RPMI7951 (cell line): ENCODE data around the gene PTPRN2. TPM values are rescaled to one million over a fixed set of nuclear protein-coding genes. Genes with fewer than 3 reads are reported as not detected.
"Not testable (repeated sequence)": the region's sequence is repeated elsewhere in the genome, so short reads cannot be mapped to it uniquely, and the experiment has no call there.

Source experiments
- DNase-seq: peaks from one replicate; pipeline ENCODE4 v3.0.0-alpha.2; 2012; ENCODE audit warnings: low read depth
- total RNA-seq: library from RNA; depleted of rRNA; stranded (reverse); fragments of >200 nt; shearing (Covaris generic); gene quantifications from 2 replicates; pipeline ENCODE4 v1.2.3, GENCODE V29; 2014

Gene PTPRN2
- total RNA-seq, 1 experiment from 2014 or later: 9.0 TPM

DNA sequence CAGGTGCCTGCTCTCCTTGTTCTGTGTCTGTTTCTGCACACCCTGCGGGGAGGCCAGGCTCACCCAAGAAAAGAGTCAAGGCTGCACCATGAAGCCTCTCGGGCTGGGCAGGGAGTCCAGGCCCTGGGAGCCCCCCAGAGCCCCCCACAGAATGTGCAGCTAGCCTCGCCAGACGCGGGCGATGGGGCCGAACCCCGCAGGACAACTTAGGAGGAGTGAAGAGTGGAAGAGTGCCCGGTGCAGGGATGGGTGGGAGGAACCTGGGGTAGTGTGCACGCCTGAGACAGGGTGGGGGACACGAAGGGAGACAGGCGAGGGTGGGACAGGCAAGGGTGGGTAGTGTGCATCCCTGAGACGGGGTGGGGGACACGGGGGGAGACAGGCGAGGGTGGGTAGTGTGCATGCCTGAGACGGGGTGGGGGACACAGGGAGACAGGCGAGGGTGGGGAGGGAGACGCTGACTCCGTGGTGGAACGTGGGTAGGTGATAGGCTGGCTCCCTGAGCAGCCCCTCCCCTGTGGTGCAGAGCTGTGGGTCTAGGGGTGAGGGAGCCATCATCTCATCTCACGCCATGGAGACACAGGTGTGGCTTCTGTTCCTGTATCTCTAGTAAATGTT lies 635.5 kb downstream of the PTPRN2 start:
- DNase-seq: no peak

DNA sequence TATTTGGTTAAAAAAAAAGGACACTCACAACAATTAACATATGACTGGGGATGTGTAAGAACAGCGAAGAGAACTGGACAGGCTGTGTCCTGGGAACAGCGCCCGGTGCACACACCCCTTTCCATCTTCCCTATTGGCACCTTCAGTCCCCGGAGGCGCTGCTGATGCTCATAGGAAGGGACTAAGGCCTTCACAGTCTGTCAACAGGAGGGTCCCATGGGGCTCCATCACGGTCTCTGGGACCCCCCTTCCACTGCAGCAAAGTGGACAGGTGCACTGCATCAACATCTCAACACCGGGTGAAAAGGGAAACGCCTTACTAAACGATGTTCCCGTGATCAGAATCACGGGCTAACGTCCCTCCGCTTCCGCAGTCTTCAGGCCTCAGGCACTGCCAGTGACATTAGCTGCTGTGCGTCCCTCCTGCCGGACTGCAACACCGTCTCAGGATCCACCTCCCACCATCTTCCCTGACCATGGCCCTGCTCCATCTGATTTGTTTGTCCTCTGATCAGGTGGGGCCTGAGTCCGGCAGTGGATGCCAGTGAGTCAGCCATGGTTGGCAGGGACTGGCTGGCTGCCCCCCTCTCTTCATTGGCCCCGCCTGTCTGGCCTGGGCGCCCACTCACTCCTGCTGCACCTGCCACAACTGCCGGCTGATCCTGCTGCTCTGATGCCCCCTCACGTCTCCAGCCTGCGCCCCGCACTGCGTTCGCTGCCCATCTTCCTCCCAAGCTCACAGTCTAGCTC lies 636.1 kb downstream of the PTPRN2 start:
- no peak for DNase-seq

DNA sequence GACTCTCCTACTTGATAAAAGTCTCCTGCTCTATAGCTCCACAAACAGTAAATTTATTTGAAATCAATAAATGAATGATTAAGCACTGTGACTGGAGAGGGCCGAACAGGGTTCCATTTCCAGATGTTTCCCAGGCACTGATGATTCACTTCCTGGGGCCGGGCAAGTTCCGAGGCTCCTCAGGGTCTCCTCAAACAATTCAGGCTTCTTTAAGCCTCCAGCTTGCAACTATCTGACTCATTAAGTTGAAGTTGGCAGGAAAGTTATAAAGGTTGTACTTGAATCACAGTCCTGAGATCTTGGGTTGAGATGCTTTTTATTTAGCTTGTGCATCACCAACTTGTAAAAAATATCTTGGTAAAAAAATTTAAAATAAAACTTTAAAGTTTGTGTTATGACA lies 637.9 kb downstream of the PTPRN2 start:
- peak; percentile 52 for DNase-seq

DNA sequence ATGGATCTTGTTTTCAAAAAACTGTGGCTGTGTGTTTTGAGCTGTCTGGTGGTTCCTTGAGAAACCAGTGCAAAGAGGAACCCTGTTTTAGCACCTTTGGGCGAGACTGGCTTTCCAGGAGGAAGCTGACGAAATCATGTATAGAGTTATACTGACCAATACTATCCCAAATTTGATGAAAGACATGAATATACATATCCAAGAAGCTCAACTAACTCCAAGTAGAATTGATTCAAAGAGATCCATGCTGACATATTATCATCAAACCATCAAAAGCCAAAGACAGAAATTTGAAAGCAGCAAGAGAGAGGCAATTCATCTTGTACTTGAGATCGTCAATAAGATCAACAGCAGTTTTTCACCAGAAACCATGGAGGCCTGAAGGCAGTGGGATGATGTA lies 640.1 kb downstream of the PTPRN2 start:
- no peak for DNase-seq

DNA sequence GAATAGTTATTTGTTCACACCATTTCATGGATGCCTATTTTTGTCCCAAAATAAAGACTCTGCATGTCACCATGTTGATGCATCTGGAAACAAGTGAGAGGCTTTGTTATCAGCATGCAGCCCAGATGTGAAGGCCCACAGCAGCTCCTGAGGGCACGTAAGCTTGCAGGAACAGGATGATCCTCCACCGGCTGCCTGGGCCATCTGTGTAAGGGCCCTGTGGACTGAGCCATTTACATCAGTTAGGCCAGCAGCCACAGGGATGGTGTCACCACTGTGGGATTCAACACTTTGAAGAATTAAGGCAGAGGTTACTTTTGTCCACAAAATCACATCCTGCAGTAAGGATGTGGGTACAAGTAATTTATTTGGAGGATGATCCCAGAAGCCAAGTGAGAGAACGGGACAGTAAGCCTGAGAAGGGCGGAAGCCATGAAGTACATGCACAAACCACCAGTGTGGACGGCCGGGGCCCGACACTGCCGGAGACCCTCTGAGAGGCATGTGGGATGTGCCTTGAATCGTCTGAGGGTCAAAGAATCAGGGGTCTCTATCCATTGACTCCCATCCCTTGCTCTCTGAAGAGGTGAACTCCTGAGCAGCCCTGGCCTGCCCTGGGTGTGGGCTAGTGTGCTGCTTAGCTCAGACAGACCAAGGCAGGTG lies 641.1 kb downstream of the PTPRN2 start:
- DNase-seq: no peak

DNA sequence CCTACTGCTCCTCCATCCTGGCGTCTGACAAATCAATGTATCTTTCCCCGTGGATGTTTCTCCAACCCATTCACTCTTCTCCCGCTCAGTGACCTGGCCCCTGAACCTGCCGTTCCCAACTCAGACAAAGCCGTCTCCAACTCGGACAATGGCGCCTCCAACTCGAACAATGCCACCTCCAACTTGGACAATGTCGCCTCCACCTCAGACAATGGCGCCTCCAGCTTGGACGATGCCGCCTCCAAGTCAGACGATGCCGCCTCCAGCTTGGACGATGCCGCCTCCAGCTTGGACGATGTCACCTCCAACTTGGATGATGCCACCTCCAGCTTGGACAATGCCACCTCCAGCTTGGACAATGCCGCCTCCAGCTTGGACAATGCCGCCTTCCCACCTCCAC lies 642.2 kb downstream of the PTPRN2 start:
- DNase-seq: no peak

DNA sequence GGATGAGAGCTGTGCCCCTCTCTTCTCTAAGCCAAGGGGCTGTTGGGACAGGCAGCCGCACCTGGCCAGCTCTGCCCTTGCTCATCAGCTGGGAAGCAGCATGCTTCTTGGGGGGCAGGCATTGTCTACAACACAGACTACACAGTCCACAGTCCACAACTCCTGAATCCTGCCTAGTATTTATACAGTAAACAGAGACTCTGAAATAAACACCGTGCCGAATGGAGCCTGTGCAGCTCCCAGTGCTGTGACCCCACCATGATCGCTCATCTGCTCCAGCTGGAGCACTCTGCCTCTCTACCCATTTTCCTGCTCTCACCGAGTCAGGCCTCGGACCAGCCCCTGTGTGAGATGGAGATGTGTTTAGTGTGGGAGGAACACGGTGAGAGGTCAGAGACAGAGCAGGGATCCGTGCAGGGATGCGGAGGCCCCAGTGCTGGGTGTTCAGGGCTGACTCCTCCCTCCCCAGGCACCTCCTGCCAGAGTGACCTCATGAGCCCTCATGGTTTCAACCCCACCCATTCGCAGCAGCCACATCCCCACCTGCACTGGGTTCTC lies 642.8 kb downstream of the PTPRN2 start:
- no peak for DNase-seq

DNA sequence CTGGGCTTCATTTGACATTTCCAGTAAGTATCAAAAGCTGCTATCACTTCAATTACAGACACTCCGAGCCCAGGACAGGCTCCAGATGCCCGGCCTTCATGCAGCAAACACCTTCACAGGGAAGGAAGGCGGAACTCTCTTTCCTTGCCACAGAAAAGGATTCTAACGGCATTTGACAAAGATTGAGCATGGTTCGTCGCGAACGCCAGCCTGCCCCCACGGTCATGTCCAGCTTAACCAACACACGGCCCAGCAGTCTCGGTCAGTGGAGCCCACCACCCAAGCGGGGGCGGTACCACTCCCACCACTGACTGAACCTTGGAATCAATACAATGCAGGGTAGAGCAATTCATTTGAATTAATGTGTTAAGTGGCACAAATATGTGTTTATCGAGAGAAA lies 643.6 kb downstream of the PTPRN2 start:
- DNase-seq: no peak

DNA sequence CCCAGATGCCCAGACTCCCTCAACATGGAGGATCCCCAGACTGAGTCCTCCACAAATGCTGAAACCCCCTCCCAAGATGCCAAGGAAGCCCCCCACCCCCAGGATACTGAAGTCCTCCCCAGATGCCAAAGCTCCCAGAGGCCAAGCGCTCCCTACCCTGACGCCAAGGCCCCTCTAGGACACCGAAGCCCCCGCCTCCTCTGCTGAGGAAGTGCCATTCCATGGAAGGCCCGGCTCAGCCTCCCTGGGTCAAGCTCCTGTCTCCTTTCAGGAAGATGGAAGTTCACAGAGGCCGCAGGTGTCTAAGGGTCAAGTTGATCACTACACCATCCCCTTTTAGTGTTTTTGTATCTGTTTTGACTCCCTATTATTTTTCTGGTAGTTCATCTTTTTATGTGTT lies 644.1 kb downstream of the PTPRN2 start:
- no peak for DNase-seq

DNA sequence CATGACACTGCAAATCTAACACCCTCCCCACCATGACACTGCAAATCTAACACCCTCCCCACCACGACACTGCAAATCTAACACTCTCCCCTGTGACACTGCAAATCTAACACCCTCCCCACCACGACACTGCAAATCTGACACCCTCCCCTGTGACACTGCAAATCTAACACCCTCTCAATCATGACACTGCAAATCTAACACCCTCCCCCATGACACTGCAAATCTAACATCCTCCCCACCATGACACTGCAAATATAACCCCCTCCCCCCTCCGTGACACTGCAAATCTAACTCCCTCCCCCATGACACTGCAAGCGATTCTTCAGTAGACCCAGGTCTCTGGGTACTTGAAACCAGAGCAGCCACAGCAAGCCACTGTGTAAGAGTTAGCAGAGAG lies 646.4 kb downstream of the PTPRN2 start:
- no peak for DNase-seq

DNA sequence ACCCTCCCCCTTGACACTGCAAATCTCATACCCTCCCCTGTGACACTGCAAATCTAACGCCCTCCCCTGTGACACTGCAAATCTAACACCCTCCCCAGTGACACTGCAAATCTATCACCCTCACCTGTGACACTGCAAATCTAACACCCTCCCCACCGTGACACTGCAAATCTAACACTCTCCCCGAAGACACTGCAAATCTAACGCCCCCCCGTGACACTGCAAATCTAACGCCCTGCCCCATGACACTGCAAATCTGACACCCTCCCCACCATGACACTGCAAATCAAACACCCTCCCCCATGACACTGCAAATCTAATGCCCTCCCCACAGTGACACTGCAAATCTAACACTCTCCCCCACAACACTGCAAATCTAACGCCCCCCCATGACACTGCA lies 647.1 kb downstream of the PTPRN2 start:
- DNase-seq: no peak

DNA sequence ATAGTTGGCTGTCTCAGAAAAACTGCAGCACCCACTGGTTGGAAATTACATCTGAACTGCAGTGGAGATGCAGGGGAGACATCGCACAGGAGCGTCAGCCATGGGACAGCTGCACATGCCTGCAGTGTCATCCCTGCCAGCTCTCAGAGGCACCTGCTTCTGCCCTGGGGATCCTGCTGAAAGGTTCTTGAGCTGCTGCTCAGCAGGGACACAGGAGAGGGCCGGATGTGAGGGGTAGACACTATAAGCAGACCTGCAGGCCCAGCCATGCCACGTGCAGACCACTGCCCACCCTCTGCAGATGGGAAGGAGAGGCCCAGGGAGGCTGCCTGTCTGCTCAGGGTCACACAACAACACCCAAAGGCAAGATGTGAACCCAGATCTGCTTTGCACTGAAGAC lies 649.4 kb downstream of the PTPRN2 start:
- DNase-seq: no peak

DNA sequence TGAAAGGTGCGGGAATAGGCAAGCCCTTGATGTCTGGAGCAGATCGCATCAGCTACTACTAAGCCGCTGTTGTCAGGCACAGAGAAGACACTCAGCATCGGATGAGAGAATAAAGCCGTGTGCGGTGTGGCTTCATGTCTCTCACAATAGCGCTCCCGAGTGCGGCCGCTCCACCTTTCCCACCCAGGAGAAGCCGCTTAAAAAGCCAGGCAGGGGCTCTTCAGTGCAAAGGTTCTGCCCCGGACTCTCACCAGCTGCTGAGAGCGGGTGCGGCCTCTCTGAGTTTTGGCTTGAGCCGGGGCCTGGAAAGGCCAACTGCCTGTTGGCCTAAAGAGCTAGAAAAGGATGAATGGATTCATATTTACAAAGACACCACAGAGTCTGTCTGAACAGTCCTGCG lies 650.2 kb downstream of the PTPRN2 start:
- DNase-seq: no peak

DNA sequence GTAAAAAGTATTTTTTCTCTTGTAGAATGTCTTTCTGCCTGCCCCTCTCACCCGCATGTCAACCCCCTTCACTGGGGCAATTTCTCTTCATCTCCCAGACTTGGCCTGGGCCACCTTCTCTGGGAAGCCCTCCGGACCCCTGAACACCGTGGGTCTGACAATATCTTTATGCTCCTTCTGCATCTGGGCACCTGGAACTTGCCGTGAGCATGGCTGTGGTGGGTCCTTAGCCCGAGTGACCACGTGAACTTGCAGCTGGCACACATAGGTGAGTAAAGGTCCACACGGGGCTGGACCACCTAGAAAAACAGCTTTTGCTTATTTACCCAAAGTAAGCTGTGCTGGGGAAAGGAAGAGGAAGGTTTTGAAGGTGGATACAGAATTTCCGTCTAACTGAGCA lies 650.6 kb downstream of the PTPRN2 start:
- DNase-seq: no peak

DNA sequence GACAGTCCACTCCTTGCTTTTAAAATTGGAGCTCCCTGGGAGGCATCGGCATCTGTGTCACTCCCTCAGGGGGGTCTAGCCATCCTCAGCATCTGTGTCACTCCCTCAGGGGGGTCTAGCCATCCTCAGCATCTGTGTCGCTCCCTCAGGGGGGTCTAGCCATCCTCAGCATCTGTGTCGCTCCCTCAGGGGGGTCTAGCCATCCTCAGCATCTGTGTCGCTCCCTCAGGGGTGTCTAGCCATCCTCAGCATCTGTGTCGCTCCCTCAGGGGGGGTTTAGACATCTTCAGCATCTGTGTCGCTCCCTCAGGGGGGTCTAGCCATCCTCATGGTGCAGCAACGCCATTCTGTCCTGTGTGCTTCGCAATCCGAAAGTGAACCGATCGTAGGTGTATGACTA lies 651.9 kb downstream of the PTPRN2 start:
- DNase-seq: not testable (repeated sequence)

DNA sequence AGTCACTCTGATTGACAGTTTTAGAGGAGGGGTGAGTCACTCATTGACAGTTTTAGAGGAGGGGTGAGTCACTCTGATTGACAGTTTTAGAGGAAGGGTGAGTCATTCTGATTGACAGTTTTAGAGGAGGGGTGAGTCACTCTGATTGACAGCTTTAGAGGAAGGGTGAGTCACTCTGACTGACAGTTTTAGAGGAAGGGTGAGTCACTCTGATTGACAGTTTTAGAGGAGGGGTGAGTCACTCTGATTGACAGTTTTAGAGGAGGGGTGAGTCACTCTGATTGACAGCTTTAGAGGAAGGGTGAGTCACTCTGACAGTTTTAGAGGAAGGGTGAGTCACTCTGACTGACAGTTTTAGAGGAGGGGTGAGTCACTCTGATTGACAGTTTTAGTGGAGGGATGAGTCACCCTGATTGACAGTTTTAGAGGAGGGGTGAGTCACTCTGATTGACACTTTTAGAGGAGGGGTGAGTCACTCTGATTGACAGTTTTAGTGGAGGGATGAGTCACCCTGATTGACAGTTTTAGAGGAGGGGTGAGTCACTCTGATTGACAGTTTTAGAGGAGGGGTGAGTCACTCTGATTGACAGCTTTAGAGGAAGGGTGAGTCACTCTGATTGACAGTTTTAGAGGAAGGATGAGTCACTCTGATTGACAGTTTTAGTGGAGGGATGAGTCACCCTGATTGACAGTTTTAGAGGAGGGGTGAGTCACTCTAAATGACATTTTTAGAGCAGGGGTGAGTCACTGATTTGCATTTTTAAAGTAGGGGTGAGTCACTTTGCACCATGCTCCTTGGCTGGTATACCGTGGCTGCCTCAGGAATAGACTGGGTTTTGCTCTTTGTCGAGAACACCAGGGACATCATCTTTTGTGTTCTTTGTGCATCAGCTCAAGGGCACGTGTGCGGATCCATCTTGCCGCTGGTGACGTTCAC lies 654.1 kb downstream of the PTPRN2 start:
- DNase-seq: peak; percentile 26

DNA sequence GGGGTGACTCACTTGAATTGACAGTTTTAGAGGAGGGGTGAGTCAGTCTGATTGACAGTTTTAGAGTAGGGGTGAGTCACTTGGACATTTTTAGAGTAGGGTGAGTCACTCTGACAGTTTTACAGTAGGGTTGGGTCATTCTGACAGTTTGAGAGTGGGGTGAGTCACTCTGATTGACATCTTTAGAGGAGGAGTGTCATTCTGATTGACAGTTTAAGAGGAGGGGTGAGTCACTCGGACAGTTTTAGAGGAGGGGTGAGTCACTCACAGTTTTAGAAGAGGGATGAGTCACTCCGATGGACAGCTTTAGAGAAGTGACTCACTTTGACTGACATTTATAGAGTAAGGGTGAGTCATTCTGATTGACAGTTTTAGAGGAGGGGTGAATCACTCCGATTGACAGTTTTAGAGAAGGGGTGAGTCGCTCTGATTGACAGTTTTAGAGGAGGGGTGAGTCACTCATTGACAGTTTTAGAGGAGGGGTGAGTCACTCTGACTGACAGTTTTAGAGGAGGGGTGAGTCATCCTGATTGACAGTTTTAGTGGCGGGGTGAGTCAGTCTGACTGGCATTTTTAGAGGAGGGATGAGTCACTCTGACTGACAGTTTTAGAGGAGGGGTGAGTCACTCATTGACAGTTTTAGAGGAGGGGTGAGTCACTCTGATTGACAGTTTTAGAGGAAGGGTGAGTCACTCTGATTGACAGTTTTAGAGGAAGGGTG lies 655.0 kb downstream of the PTPRN2 start:
- peak; percentile 51 for DNase-seq

DNA sequence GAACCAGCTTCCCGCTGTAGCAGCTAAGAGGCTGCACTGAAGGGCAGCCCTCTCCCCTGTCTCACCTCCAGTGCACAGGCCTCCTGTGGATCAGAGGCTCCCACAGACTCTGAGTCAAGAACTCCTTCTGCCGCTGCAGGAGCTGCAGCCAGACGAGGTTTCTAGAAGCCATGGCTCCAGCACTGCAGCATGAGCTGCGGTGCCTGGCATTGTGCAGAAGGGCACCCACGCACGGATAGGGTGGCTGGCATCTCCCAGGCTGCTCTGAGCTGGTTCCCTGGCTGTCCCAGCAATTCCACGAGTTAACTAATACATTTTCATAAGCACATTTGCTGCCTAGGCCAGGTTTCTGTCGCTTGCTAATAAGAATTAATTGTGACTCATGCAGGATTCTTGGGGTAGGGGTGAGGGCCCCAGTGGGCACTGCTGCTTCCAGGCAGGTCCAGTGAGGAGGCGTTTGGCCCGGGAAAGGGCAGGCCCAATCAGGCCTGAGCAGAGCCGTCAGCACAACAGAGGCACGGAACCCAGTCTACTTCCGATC lies 656.6 kb downstream of the PTPRN2 start:
- no peak for DNase-seq

DNA sequence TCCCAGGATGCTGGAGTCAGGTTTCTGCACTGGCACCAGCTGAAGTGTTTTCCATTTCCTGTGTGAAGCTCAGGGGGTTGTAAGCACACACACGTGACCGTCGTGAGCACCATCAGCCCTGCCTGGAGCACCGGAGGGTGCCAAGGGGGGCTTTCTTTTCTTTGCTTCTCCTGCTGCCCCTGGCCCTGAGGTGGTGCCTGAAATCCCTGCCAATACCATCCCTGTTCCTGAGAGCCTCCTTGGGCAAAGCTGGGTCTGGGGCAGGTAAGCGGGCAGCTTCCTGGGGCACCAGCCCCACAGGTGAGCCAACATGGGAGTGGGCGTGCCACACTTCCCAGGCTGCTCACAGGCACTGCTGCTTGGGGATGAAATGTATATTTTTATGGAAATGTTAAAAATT lies 657.2 kb downstream of the PTPRN2 start:
- DNase-seq: no peak

DNA sequence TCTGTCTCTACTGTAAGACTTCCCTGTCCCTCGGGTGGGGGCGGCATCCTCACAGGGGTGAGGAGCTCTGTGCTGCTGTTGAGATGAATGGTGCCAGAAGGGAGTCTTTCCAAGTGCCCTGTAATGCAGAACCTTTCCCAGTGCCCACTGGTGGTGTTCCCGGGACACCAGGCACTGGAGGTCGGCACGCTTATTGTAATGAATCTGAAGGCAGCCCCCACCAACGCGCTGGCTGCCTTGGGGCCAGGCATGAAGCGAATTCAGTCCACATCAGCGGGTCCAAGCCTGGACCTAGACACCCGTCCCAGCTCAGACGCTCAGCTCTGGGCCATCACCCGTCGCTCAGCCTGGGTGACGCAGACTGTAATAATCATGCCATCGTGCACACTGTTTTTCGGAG lies 658.0 kb downstream of the PTPRN2 start:
- no peak for DNase-seq
